ENCODE data around the gene TMEM266.

GRCh38 chr15:76032046-76032445 is 27.7 kb upstream of the TMEM266 start:
- TF ChIP-seq POLR2AphosphoS5 (IDR thresholded peaks at IDR 0.05) (no peak), CTCF (IDR thresholded peaks at IDR 0.05) (no peak)

Measured in sigmoid colon (tissue), 4 donors.